Measurements from ENCODE around the gene SLC41A3. TPM values are rescaled to one million over a fixed set of nuclear protein-coding genes. Genes with fewer than 3 reads are reported as not detected.
"Not testable (repeated sequence)": the region's sequence is repeated elsewhere in the genome, so short reads cannot be mapped to it uniquely, and the experiment has no call there.

The SLC41A3 gene
- polyA plus RNA-seq, 3 donors = 2.8 to 18.2 (median 13.6) TPM

GRCh38 chr3:126092128-126092527, 8.2 kb upstream of the SLC41A3 start:
- H3K9ac ChIP-seq (ENCODE audit: insufficient read depth, low read length, poor library complexity, severe bottlenecking); intact Hi-C loops (cut with micrococcal nuclease); H3K27ac ChIP-seq (ENCODE audit: low read depth in 1 of 2, low read length in 2 of 2); H2AFZ ChIP-seq (ENCODE audit: insufficient read depth, low read depth, low read length, poor library complexity, severe bottlenecking); H4K20me1 ChIP-seq (ENCODE audit: insufficient read depth, low read length); H3K27ac Mint-ChIP-seq; H3K36me3 ChIP-seq (replicated peaks in 1 of 2; ENCODE audit: control insufficient read depth in 1 of 2, insufficient read depth in 2 of 2, low read length in 2 of 2); H3K36me3 Mint-ChIP-seq; H3K4me3 ChIP-seq (replicated peaks in 1 of 3; ENCODE audit: low read depth in 2 of 3, low read length in 3 of 3); H3K4me1 ChIP-seq (ENCODE audit: control insufficient read depth in 1 of 2, insufficient read depth in 2 of 2, low read length in 2 of 2); H3K27me3 ChIP-seq (ENCODE audit: control insufficient read depth in 2 of 2, insufficient read depth in 2 of 2, low read length in 2 of 2); H3K4me1 Mint-ChIP-seq; H3K79me2 ChIP-seq (ENCODE audit: insufficient read depth, low read length); H3K4me2 ChIP-seq (replicated peaks; ENCODE audit: extremely low read depth, low read length, poor library complexity, severe bottlenecking); H3K27me3 Mint-ChIP-seq (ENCODE audit: low read depth in 3 of 3); H3K4me3 Mint-ChIP-seq; DNase-seq: not testable (repeated sequence)
- peaks cover 25 to 44% (median 40%) of the 10 kb centered on the region in 7 donors for H3K9me3 Mint-ChIP-seq
- WGBS (ENCODE audit: insufficient coverage) = 100% methylated on average over 1 of the region's 5 CpGs
- peaks cover 17 to 36% of the 10 kb centered on the region in 2 donors for H3K9me3 ChIP-seq (replicated peaks in 1 of 2; ENCODE audit: control insufficient read depth in 1 of 2, insufficient read depth in 1 of 2, low read length in 2 of 2)

- intact Hi-C loops (cut with micrococcal nuclease) = no loop called here
- TF ChIP-seq, protein P1, sequence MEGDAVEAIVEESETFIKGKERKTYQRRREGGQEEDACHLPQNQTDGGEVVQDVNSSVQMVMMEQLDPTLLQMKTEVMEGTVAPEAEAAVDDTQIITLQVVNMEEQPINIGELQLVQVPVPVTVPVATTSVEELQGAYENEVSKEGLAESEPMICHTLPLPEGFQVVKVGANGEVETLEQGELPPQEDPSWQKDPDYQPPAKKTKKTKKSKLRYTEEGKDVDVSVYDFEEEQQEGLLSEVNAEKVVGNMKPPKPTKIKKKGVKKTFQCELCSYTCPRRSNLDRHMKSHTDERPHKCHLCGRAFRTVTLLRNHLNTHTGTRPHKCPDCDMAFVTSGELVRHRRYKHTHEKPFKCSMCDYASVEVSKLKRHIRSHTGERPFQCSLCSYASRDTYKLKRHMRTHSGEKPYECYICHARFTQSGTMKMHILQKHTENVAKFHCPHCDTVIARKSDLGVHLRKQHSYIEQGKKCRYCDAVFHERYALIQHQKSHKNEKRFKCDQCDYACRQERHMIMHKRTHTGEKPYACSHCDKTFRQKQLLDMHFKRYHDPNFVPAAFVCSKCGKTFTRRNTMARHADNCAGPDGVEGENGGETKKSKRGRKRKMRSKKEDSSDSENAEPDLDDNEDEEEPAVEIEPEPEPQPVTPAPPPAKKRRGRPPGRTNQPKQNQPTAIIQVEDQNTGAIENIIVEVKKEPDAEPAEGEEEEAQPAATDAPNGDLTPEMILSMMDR (IDR thresholded peaks at IDR 0.05) = no peak
- H3K4me1 Mint-ChIP-seq = peaks cover 13% of the 10 kb centered on the region
- peaks cover 0 to 9% (median 5%) of the 10 kb centered on the region in 3 donors for H3K27me3 Mint-ChIP-seq (ENCODE audit: low read depth in 3 of 3)
- H3K79me2 ChIP-seq (ENCODE audit: insufficient read depth, low read length) = no peaks in the 10 kb centered on the region
- no peaks in the 10 kb centered on the region for H3K36me3 Mint-ChIP-seq
- H2AFZ ChIP-seq (ENCODE audit: insufficient read depth, low read depth, low read length, poor library complexity, severe bottlenecking) = no peak overlapping the region
- no peak overlapping the region for H3K27ac ChIP-seq (ENCODE audit: low read depth in 1 of 2, low read length in 2 of 2)
- no peaks in the 10 kb centered on the region for H4K20me1 ChIP-seq (ENCODE audit: insufficient read depth, low read length)
- H3K4me3 Mint-ChIP-seq = no peak overlapping the region
- peaks cover 0 to 20% of the 10 kb centered on the region in 2 donors for H3K9me3 ChIP-seq (replicated peaks in 1 of 2; ENCODE audit: control insufficient read depth in 1 of 2, insufficient read depth in 1 of 2, low read length in 2 of 2)
- H3K9ac ChIP-seq (ENCODE audit: insufficient read depth, low read length, poor library complexity, severe bottlenecking) = no peak overlapping the region
- no peak overlapping the region for H3K4me2 ChIP-seq (replicated peaks; ENCODE audit: extremely low read depth, low read length, poor library complexity, severe bottlenecking)
- no peak overlapping the region for H3K4me3 ChIP-seq (replicated peaks in 1 of 3; ENCODE audit: low read depth in 2 of 3, low read length in 3 of 3)
- H3K9me3 Mint-ChIP-seq = peaks cover 9 to 29% (median 14%) of the 10 kb centered on the region in 7 donors
- WGBS (ENCODE audit: insufficient coverage) = 60% methylated on average over 1 of the region's 1 CpG
- no peaks in the 10 kb centered on the region for H3K36me3 ChIP-seq (replicated peaks in 1 of 2; ENCODE audit: control insufficient read depth in 1 of 2, insufficient read depth in 2 of 2, low read length in 2 of 2)
- peaks cover 10 to 13% of the 10 kb centered on the region in 2 donors for H3K4me1 ChIP-seq (ENCODE audit: control insufficient read depth in 1 of 2, insufficient read depth in 2 of 2, low read length in 2 of 2)
- DNase-seq = no peak
- H3K27me3 ChIP-seq (ENCODE audit: control insufficient read depth in 2 of 2, insufficient read depth in 2 of 2, low read length in 2 of 2) = peaks cover 0 to 2% of the 10 kb centered on the region in 2 donors
- no peak overlapping the region for H3K27ac Mint-ChIP-seq
Observed at GRCh38 chr3:126087552-126088175, 3.7 kb upstream of the SLC41A3 start.
